Globus pallidus (tissue), 1 donor: ENCODE results near the gene CRKL.
"Not testable (repeated sequence)": the region's sequence is repeated elsewhere in the genome, so short reads cannot be mapped to it uniquely, and the experiment has no call there.

Experiments used
- DNase-seq: peaks from one replicate; pipeline ENCODE4 v3.0.0-alpha.2; 2015; ENCODE audit warnings: low spot score

Gene CRKL

GRCh38 chr22:20935049-20935448, 17.8 kb downstream of the CRKL start:
- DNase-seq, result not testable (repeated sequence)

GRCh38 chr22:20935780-20936539, 18.8 kb downstream of the CRKL start:
- not testable (repeated sequence) for DNase-seq

GRCh38 chr22:20937031-20937793, 20.0 kb downstream of the CRKL start:
- no peak for DNase-seq

GRCh38 chr22:20937794-20938671, 20.8 kb downstream of the CRKL start:
- DNase-seq, result no peak

- not testable (repeated sequence) for DNase-seq
Measured at GRCh38 chr22:20939457-20940185, 22.4 kb downstream of the CRKL start.

GRCh38 chr22:20940186-20940651, 23.0 kb downstream of the CRKL start:
- DNase-seq, result no peak

GRCh38 chr22:20940904-20941385, 23.7 kb downstream of the CRKL start:
- no peak for DNase-seq

GRCh38 chr22:20942203-20942902, 25.1 kb downstream of the CRKL start:
- DNase-seq, result not testable (repeated sequence)

- DNase-seq, result no peak
Measured at GRCh38 chr22:20943104-20943933, 26.1 kb downstream of the CRKL start.

GRCh38 chr22:20944042-20944441, 26.8 kb downstream of the CRKL start:
- no peak for DNase-seq

GRCh38 chr22:20945578-20945934, 28.3 kb downstream of the CRKL start:
- no peak for DNase-seq

GRCh38 chr22:20946080-20946986, 29.1 kb downstream of the CRKL start:
- no peak for DNase-seq

GRCh38 chr22:20946991-20947390, 29.8 kb downstream of the CRKL start:
- DNase-seq, result no peak

GRCh38 chr22:20948450-20948849, 31.2 kb downstream of the CRKL start:
- DNase-seq, result no peak

- DNase-seq, result no peak
Measured at GRCh38 chr22:20948989-20949388, 31.8 kb downstream of the CRKL start.

GRCh38 chr22:20949698-20950183, 32.5 kb downstream of the CRKL start:
- no peak for DNase-seq

- DNase-seq, result no peak
Measured at GRCh38 chr22:20951151-20951931, 34.1 kb downstream of the CRKL start.

GRCh38 chr22:20951932-20952380, 34.7 kb downstream of the CRKL start:
- DNase-seq, result no peak
